SU-DHL-6 (cell line): ENCODE data around the gene CRISPLD2.

Source experiments
- EZH2phosphoT487 ChIP-seq: fragments of 200-600 bp; sonication (generic), shearing (Covaris generic); conservative IDR thresholded peaks from 2 replicates; pipeline ENCODE4 v1.6.1; 2018; ENCODE audit warnings: mild to moderate bottlenecking, antibody characterized with exemption, low read length, moderate library complexity, mixed read lengths
- TF ChIP-seq, protein P1 (sequence below): fragments of 200-600 bp; sonication (generic); IDR thresholded peaks from one replicate; pipeline ENCODE4 v1.5.1; 2017; ENCODE audit warnings: antibody characterized with exemption, mild to moderate bottlenecking, low read length, moderate library complexity; ENCODE audit not compliant: insufficient read depth, poor library complexity, severe bottlenecking

DNA sequence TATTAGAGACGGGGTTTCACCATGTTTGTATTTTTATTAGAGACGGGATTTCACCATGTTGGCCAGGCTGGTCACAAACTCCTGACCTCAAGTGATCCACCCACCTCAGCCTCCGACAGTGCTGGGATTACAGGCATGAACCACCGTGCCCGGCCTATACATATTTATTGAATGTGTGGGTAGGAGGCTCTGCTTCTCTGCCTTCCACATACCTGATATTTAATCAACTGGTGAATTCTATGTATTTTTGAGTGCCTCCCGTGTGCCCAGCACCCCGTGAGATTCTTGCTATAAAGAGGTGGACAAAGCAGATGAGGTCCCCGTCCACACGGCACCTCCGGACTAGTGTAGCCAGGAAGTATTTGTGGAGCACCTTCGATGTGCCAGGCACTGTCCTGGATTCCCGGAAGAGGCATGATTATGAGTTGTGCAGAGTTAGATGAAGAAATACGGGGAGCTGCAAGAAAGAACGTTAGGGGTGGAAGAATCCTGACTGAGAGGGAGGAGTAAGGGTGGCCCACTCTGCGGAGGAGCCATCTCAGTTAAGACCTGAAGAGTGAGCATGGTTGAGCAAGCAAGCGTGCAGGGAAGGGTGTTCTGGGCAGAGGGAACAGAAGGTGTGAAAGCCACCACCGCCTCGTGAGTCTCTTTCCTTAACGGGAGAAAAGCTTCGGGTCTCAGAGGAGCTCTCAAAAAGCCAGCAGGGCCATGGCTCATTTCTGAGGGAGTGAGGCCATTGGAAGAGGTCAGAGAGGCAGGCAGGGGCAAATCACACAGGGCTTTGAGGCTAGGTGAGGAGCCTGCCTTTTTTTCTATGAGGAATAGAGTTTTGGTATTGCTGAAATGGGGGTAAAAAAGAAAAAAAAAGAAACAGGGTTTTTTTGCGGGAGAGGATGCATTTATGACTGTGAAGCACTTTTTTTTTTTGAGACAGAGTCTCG is 21.2 kb downstream of the CRISPLD2 start:
- TF ChIP-seq, protein P1, sequence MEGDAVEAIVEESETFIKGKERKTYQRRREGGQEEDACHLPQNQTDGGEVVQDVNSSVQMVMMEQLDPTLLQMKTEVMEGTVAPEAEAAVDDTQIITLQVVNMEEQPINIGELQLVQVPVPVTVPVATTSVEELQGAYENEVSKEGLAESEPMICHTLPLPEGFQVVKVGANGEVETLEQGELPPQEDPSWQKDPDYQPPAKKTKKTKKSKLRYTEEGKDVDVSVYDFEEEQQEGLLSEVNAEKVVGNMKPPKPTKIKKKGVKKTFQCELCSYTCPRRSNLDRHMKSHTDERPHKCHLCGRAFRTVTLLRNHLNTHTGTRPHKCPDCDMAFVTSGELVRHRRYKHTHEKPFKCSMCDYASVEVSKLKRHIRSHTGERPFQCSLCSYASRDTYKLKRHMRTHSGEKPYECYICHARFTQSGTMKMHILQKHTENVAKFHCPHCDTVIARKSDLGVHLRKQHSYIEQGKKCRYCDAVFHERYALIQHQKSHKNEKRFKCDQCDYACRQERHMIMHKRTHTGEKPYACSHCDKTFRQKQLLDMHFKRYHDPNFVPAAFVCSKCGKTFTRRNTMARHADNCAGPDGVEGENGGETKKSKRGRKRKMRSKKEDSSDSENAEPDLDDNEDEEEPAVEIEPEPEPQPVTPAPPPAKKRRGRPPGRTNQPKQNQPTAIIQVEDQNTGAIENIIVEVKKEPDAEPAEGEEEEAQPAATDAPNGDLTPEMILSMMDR = no peak
- no peak for TF ChIP-seq EZH2phosphoT487
